ENCODE results near the gene CREB5. TPM values are rescaled to one million over a fixed set of nuclear protein-coding genes. Genes with fewer than 3 reads are reported as not detected.

The CREB5 gene
- total and polyA plus RNA-seq, 2 experiments from 2014 or later: 2.4 to 4.4 TPM

- TF ChIP-seq ZNF462 (CRISPR knock-in tag; IDR thresholded peaks at IDR 0.05): no peak
These were observed 162.9 kb downstream of the CREB5 start (continued) for GRCh38 chr7:28575241-28575643.

GRCh38 chr7:28576656-28577055, 164.3 kb downstream of the CREB5 start:
- Histone ChIP-seq H3K4me1 (ENCODE audit: insufficient read depth) (peaks cover 19% of the 10 kb centered on the region), H3K27me3 (ENCODE audit: insufficient read depth) (no peaks in the 10 kb centered on the region), H3K79me2 (replicated peaks; ENCODE audit: insufficient read depth) (no peaks in the 10 kb centered on the region), H3K27ac (ENCODE audit: low read depth) (no peak overlapping the region), H3K36me3 (ENCODE audit: insufficient read depth) (no peaks in the 10 kb centered on the region), H3K4me3 (no peak overlapping the region), H2AFZ (no peak overlapping the region), H3K9me2 (ENCODE audit: insufficient read depth) (no peaks in the 10 kb centered on the region; the same call in 1 of the 2 replicates), H3K4me2 (no peak overlapping the region), H3F3A (replicated peaks; ENCODE audit: low read depth) (no peaks in the 10 kb centered on the region), H4K20me1 (replicated peaks; ENCODE audit: insufficient read depth) (no peaks in the 10 kb centered on the region)
- Mint-ChIP-seq H3K4me1 (peaks cover 26% of the 10 kb centered on the region), H3K27me3 (ENCODE audit: insufficient read depth, low read depth, poor library complexity) (no peaks in the 10 kb centered on the region), H3K4me3 (no peak overlapping the region), H3K36me3 (ENCODE audit: low read depth) (no peaks in the 10 kb centered on the region), H3K27ac (no peak overlapping the region), H3K9me3 (no peaks in the 10 kb centered on the region)
- ATAC-seq (no peak), DNase-seq (ENCODE audit: low spot score) (no peak)
- no peak for TF ChIP-seq ZNF331 (CRISPR knock-in tag; IDR thresholded peaks at IDR 0.05; ENCODE audit: low read depth)
- no peak for TF ChIP-seq NANOG (IDR thresholded peaks at IDR 0.05; ENCODE audit: borderline replicate concordance)
- TF ChIP-seq EZH2phosphoT487 (IDR thresholded peaks at IDR 0.05; ENCODE audit: unreplicated experiment): no peak
- no peak for TF ChIP-seq ZNF462 (CRISPR knock-in tag; IDR thresholded peaks at IDR 0.05)
